Stimulated activated CD8-positive, alpha-beta memory T cell treated with anti-CD3 and anti-CD28 coated beads, Interleukin-15, amount 100 ng/mL, for 1 hour (primary cell): ENCODE results near the gene OTOP2.
"Not testable (repeated sequence)": the region's sequence is repeated elsewhere in the genome, so short reads cannot be mapped to it uniquely, and the experiment has no call there.

Source experiments
- DNase-seq: peaks from one replicate; pipeline ENCODE4 v3.0.0-alpha.2; 2020; ENCODE audit warnings: low read depth

OTOP2 gene

GRCh38 chr17:74952431-74953133 is 28.5 kb downstream of the OTOP2 start:
- no peak for DNase-seq

GRCh38 chr17:74953134-74953687 is 29.1 kb downstream of the OTOP2 start:
- no peak for DNase-seq

GRCh38 chr17:74954115-74954514 is 30.0 kb downstream of the OTOP2 start:
- DNase-seq: no peak

- DNase-seq: no peak
These were observed 30.8 kb downstream of the OTOP2 start for GRCh38 chr17:74954665-74955421.

GRCh38 chr17:74956093-74956492 is 32.0 kb downstream of the OTOP2 start:
- no peak for DNase-seq

- peak; percentile 73 for DNase-seq
These were observed 34.1 kb downstream of the OTOP2 start for GRCh38 chr17:74957935-74958740.

GRCh38 chr17:74959826-74960515 is 35.9 kb downstream of the OTOP2 start:
- DNase-seq: no peak

GRCh38 chr17:74960570-74961342 is 36.7 kb downstream of the OTOP2 start:
- no peak for DNase-seq

- DNase-seq: peak; percentile 81
These were observed 37.7 kb downstream of the OTOP2 start for GRCh38 chr17:74961657-74962350.

GRCh38 chr17:74962622-74963394 is 38.7 kb downstream of the OTOP2 start:
- DNase-seq: no peak

GRCh38 chr17:74963656-74964055 is 39.6 kb downstream of the OTOP2 start:
- DNase-seq: no peak

GRCh38 chr17:74964246-74964761 is 40.2 kb downstream of the OTOP2 start:
- DNase-seq: no peak

GRCh38 chr17:74964988-74965622 is 41.0 kb downstream of the OTOP2 start:
- no peak for DNase-seq

GRCh38 chr17:74968361-74968780 is 44.3 kb downstream of the OTOP2 start:
- DNase-seq: no peak

- DNase-seq: not testable (repeated sequence)
These were observed 45.4 kb downstream of the OTOP2 start for GRCh38 chr17:74969501-74969900.

- no peak for DNase-seq
These were observed 46.3 kb downstream of the OTOP2 start for GRCh38 chr17:74970395-74970794.

GRCh38 chr17:74971069-74971841 is 47.2 kb downstream of the OTOP2 start:
- DNase-seq: no peak

GRCh38 chr17:74971842-74972106 is 47.7 kb downstream of the OTOP2 start:
- DNase-seq: no peak
